ENCODE results near the gene CRYGS.

CRYGS gene

GRCh38 chr3:186519021-186519658 lies 25.0 kb downstream of the CRYGS start:
- no peaks in the 10 kb centered on the region for H3K9me3 ChIP-seq (ENCODE audit: control insufficient read depth, insufficient read depth, low read length)
- H3K27me3 ChIP-seq (ENCODE audit: control insufficient read depth, insufficient read depth, low read length) = no peaks in the 10 kb centered on the region
- H3K27ac ChIP-seq (ENCODE audit: low read length) = no peak overlapping the region
- DNase-seq (ENCODE audit: low read depth, low spot score) = no peak
- H3K4me1 ChIP-seq (ENCODE audit: control insufficient read depth, insufficient read depth, low read length) = no peaks in the 10 kb centered on the region
- no peaks in the 10 kb centered on the region for H3K36me3 ChIP-seq (ENCODE audit: control insufficient read depth, insufficient read depth, low read length)
- WGBS (ENCODE audit: insufficient coverage, insufficient read length) = no CpG with 5 or more reads among the region's 6 CpGs
- no peak overlapping the region for H3K4me3 ChIP-seq (ENCODE audit: low read length)

- Histone ChIP-seq H3K36me3 (ENCODE audit: control insufficient read depth, insufficient read depth, low read length) (no peaks in the 10 kb centered on the region), H3K27me3 (ENCODE audit: control insufficient read depth, insufficient read depth, low read length) (no peaks in the 10 kb centered on the region), H3K9me3 (ENCODE audit: control insufficient read depth, insufficient read depth, low read length) (no peaks in the 10 kb centered on the region), H3K4me1 (ENCODE audit: control insufficient read depth, insufficient read depth, low read length) (no peaks in the 10 kb centered on the region), H3K4me3 (ENCODE audit: low read length) (no peak overlapping the region), H3K27ac (ENCODE audit: low read length) (no peak overlapping the region)
- WGBS (ENCODE audit: insufficient coverage, insufficient read length) = no CpG with 5 or more reads among the region's 4 CpGs
- DNase-seq (ENCODE audit: low read depth, low spot score) = no peak
Observed at GRCh38 chr3:186517218-186517617, 27.0 kb downstream of the CRYGS start.

GRCh38 chr3:186516646-186517045 lies 27.5 kb downstream of the CRYGS start:
- no peaks in the 10 kb centered on the region for H3K27me3 ChIP-seq (ENCODE audit: control insufficient read depth, insufficient read depth, low read length)
- H3K4me1 ChIP-seq (ENCODE audit: control insufficient read depth, insufficient read depth, low read length) = no peaks in the 10 kb centered on the region
- no CpG with 5 or more reads among the region's 2 CpGs for WGBS (ENCODE audit: insufficient coverage, insufficient read length)
- no peak for DNase-seq (ENCODE audit: low read depth, low spot score)
- no peak overlapping the region for H3K4me3 ChIP-seq (ENCODE audit: low read length)
- H3K36me3 ChIP-seq (ENCODE audit: control insufficient read depth, insufficient read depth, low read length) = no peaks in the 10 kb centered on the region
- H3K9me3 ChIP-seq (ENCODE audit: control insufficient read depth, insufficient read depth, low read length) = no peaks in the 10 kb centered on the region
- H3K27ac ChIP-seq (ENCODE audit: low read length) = no peak overlapping the region

- H3K27ac ChIP-seq (ENCODE audit: low read length) = no peak overlapping the region
- H3K4me3 ChIP-seq (ENCODE audit: low read length) = no peak overlapping the region
- no peak for DNase-seq (ENCODE audit: low read depth, low spot score)
- H3K4me1 ChIP-seq (ENCODE audit: control insufficient read depth, insufficient read depth, low read length) = no peaks in the 10 kb centered on the region
- no CpG with 5 or more reads among the region's 4 CpGs for WGBS (ENCODE audit: insufficient coverage, insufficient read length)
- no peaks in the 10 kb centered on the region for H3K9me3 ChIP-seq (ENCODE audit: control insufficient read depth, insufficient read depth, low read length)
- H3K36me3 ChIP-seq (ENCODE audit: control insufficient read depth, insufficient read depth, low read length) = no peaks in the 10 kb centered on the region
- no peaks in the 10 kb centered on the region for H3K27me3 ChIP-seq (ENCODE audit: control insufficient read depth, insufficient read depth, low read length)
Observed at GRCh38 chr3:186515125-186515524, 29.1 kb downstream of the CRYGS start.

- Histone ChIP-seq H3K4me3 (ENCODE audit: low read length) (no peak overlapping the region), H3K27ac (ENCODE audit: low read length) (no peak overlapping the region), H3K36me3 (ENCODE audit: control insufficient read depth, insufficient read depth, low read length) (no peaks in the 10 kb centered on the region), H3K4me1 (ENCODE audit: control insufficient read depth, insufficient read depth, low read length) (no peaks in the 10 kb centered on the region), H3K27me3 (ENCODE audit: control insufficient read depth, insufficient read depth, low read length) (no peaks in the 10 kb centered on the region), H3K9me3 (ENCODE audit: control insufficient read depth, insufficient read depth, low read length) (no peaks in the 10 kb centered on the region)
- DNase-seq (ENCODE audit: low read depth, low spot score) = no peak
- no CpG with 5 or more reads among the region's 3 CpGs for whole genome bisulfite sequencing (ENCODE audit: insufficient coverage, insufficient read length)
Observed at GRCh38 chr3:186514296-186515002, 29.7 kb downstream of the CRYGS start.

GRCh38 chr3:186513386-186513785 lies 30.8 kb downstream of the CRYGS start:
- Histone ChIP-seq H3K36me3 (ENCODE audit: control insufficient read depth, insufficient read depth, low read length) (no peaks in the 10 kb centered on the region), H3K27me3 (ENCODE audit: control insufficient read depth, insufficient read depth, low read length) (no peaks in the 10 kb centered on the region), H3K27ac (ENCODE audit: low read length) (no peak overlapping the region), H3K9me3 (ENCODE audit: control insufficient read depth, insufficient read depth, low read length) (no peaks in the 10 kb centered on the region), H3K4me3 (ENCODE audit: low read length) (no peak overlapping the region), H3K4me1 (ENCODE audit: control insufficient read depth, insufficient read depth, low read length) (no peaks in the 10 kb centered on the region)
- WGBS (ENCODE audit: insufficient coverage, insufficient read length) = no CpG with 5 or more reads among the region's 5 CpGs
- no peak for DNase-seq (ENCODE audit: low read depth, low spot score)

- no peaks in the 10 kb centered on the region for H3K9me3 ChIP-seq (ENCODE audit: control insufficient read depth, insufficient read depth, low read length)
- H3K36me3 ChIP-seq (ENCODE audit: control insufficient read depth, insufficient read depth, low read length) = no peaks in the 10 kb centered on the region
- H3K27me3 ChIP-seq (ENCODE audit: control insufficient read depth, insufficient read depth, low read length) = no peaks in the 10 kb centered on the region
- no peak overlapping the region for H3K27ac ChIP-seq (ENCODE audit: low read length)
- no peak overlapping the region for H3K4me3 ChIP-seq (ENCODE audit: low read length)
- DNase-seq (ENCODE audit: low read depth, low spot score) = no peak
- no CpG with 5 or more reads among the region's 9 CpGs for WGBS (ENCODE audit: insufficient coverage, insufficient read length)
- H3K4me1 ChIP-seq (ENCODE audit: control insufficient read depth, insufficient read depth, low read length) = no peaks in the 10 kb centered on the region
Observed at GRCh38 chr3:186512570-186513302, 31.4 kb downstream of the CRYGS start.

GRCh38 chr3:186511702-186512101 lies 32.5 kb downstream of the CRYGS start:
- H3K27me3 ChIP-seq (ENCODE audit: control insufficient read depth, insufficient read depth, low read length) = no peaks in the 10 kb centered on the region
- no peaks in the 10 kb centered on the region for H3K9me3 ChIP-seq (ENCODE audit: control insufficient read depth, insufficient read depth, low read length)
- no peaks in the 10 kb centered on the region for H3K4me1 ChIP-seq (ENCODE audit: control insufficient read depth, insufficient read depth, low read length)
- no CpG with 5 or more reads among the region's 5 CpGs for WGBS (ENCODE audit: insufficient coverage, insufficient read length)
- no peak overlapping the region for H3K4me3 ChIP-seq (ENCODE audit: low read length)
- H3K27ac ChIP-seq (ENCODE audit: low read length) = no peak overlapping the region
- DNase-seq (ENCODE audit: low read depth, low spot score) = no peak
- H3K36me3 ChIP-seq (ENCODE audit: control insufficient read depth, insufficient read depth, low read length) = no peaks in the 10 kb centered on the region

- WGBS (ENCODE audit: insufficient coverage, insufficient read length) = no CpG with 5 or more reads among the region's 4 CpGs
Observed at GRCh38 chr3:186511245-186511644, 32.9 kb downstream of the CRYGS start.

GRCh38 chr3:186510374-186511079 lies 33.7 kb downstream of the CRYGS start:
- Histone ChIP-seq H3K27me3 (ENCODE audit: control insufficient read depth, insufficient read depth, low read length) (no peaks in the 10 kb centered on the region), H3K4me3 (ENCODE audit: low read length) (no peak overlapping the region), H3K36me3 (ENCODE audit: control insufficient read depth, insufficient read depth, low read length) (no peaks in the 10 kb centered on the region), H3K4me1 (ENCODE audit: control insufficient read depth, insufficient read depth, low read length) (no peaks in the 10 kb centered on the region), H3K27ac (ENCODE audit: low read length) (no peak overlapping the region), H3K9me3 (ENCODE audit: control insufficient read depth, insufficient read depth, low read length) (no peaks in the 10 kb centered on the region)
- no CpG with 5 or more reads among the region's 9 CpGs for WGBS (ENCODE audit: insufficient coverage, insufficient read length)
- no peak for DNase-seq (ENCODE audit: low read depth, low spot score)

More at GRCh38 chr3:186511245-186511644, 32.9 kb downstream of the CRYGS start:
- Histone ChIP-seq H3K27me3 (ENCODE audit: control insufficient read depth, insufficient read depth, low read length) (no peaks in the 10 kb centered on the region), H3K4me1 (ENCODE audit: control insufficient read depth, insufficient read depth, low read length) (no peaks in the 10 kb centered on the region), H3K27ac (ENCODE audit: low read length) (no peak overlapping the region), H3K9me3 (ENCODE audit: control insufficient read depth, insufficient read depth, low read length) (no peaks in the 10 kb centered on the region), H3K36me3 (ENCODE audit: control insufficient read depth, insufficient read depth, low read length) (no peaks in the 10 kb centered on the region), H3K4me3 (ENCODE audit: low read length) (no peak overlapping the region)
- no peak for DNase-seq (ENCODE audit: low read depth, low spot score)

All from iPS DF 6.9 (cell line).